22Rv1 (cell line): Measurements from ENCODE around the gene RFLNA.

Source experiments
- CTCF ChIP-seq: fragments of 450-650 bp; IDR thresholded peaks from 2 replicates; pipeline ENCODE4 v1.5.1; 2017; ENCODE audit warnings: mild to moderate bottlenecking
- ZFX ChIP-seq: fragments of 450-650 bp; IDR thresholded peaks from 2 replicates; pipeline ENCODE4 v1.6.1; 2017; ENCODE audit warnings: antibody characterized with exemption, borderline replicate concordance

DNA sequence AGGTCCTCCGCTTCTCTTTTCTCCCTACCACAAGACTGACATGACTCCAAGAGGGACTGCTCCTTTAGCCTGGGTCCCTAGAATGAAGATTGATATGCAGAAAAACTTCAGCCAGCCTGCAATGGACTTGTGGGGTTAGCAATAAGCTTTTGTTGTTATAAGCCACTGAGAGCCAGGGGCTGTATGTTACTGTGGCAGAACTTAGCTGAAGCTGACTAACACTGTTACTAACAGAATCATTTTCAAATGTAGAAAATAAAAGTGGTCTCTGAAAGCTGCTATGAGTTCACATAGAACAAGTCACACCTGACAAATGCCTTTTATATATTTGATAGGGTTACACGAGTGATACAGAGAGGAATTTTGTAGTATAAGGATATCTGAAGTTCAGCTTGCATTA, 13.6 kb upstream of the RFLNA start:
- no peak for TF ChIP-seq CTCF
- no peak for TF ChIP-seq ZFX
